ENCODE results near the gene RIC8B. TPM values are rescaled to one million over a fixed set of nuclear protein-coding genes. Genes with fewer than 3 reads are reported as not detected.

RIC8B gene
- total RNA-seq, 1 experiment from 2014 or later, result 29.0 TPM

DNA sequence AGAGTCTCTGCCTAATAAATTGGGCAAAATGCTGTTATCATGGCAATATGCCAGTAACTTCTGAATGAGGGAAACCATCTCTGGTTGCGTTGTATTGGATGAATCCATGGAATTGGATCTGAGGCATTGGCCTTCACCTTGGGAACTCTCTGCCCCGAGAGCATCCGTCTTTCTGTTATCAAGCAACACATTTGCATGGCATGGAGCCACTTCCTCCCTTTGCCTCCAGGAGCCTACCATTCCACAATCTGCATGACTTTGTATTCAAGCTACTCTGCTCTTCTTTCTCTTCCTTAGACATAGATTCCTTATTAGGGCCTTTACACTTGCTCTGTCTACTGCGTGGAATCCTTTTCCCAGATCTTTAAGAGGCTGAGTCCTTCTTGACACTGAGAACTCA is 57.2 kb downstream of the RIC8B start:
- Histone ChIP-seq H4K91ac (ENCODE audit: insufficient read length, low read depth, low read length) (no peak overlapping the region), H3K23ac (ENCODE audit: insufficient read length, low read depth, low read length) (no peak overlapping the region), H3K9ac (ENCODE audit: extremely low read depth, insufficient read length, low read length) (no peak overlapping the region), H2BK120ac (ENCODE audit: low read depth, low read length, poor library complexity, severe bottlenecking) (no peak overlapping the region), H3K27me3 (ENCODE audit: insufficient read depth, low read length) (no peaks in the 10 kb centered on the region), H3K23me2 (ENCODE audit: insufficient read length, low read depth, low read length, poor library complexity, severe bottlenecking) (no peaks in the 10 kb centered on the region), H3K9me3 (ENCODE audit: control insufficient read depth, low read depth, low read length) (no peaks in the 10 kb centered on the region), H3K79me2 (ENCODE audit: insufficient read depth, low read length) (no peaks in the 10 kb centered on the region), H2BK12ac (ENCODE audit: insufficient read length, low read depth, low read length) (no peak overlapping the region), H3T11ph (ENCODE audit: low read length) (no peak overlapping the region), H3K14ac (ENCODE audit: insufficient read depth, low read length) (no peak overlapping the region), H2BK20ac (ENCODE audit: low read depth, low read length, poor library complexity, severe bottlenecking) (no peak overlapping the region), H3K18ac (ENCODE audit: insufficient read length, low read depth, low read length) (no peak overlapping the region), H3K4ac (ENCODE audit: low read depth, low read length) (no peak overlapping the region), H3K4me1 (ENCODE audit: insufficient read depth, low read length) (peaks cover 4% of the 10 kb centered on the region), H2BK15ac (ENCODE audit: low read depth, low read length) (no peak overlapping the region), H3K4me2 (ENCODE audit: insufficient read depth, insufficient read length, low read length) (no peak overlapping the region), H3K27ac (ENCODE audit: insufficient read length, low read depth, low read length) (no peak overlapping the region), H2AFZ (ENCODE audit: low read length) (no peak overlapping the region), H3K79me1 (ENCODE audit: insufficient read depth, low read depth, low read length, poor library complexity, severe bottlenecking) (no peaks in the 10 kb centered on the region), H4K5ac (ENCODE audit: insufficient read length, low read depth, low read length) (no peak overlapping the region), H2AK5ac (ENCODE audit: insufficient read length, low read length) (no peak overlapping the region), H4K20me1 (ENCODE audit: control insufficient read depth, insufficient read depth, insufficient read length) (no peaks in the 10 kb centered on the region), H4K8ac (replicated peaks; ENCODE audit: insufficient read length, low read depth, low read length) (no peak overlapping the region), H3K56ac (ENCODE audit: insufficient read length, low read depth, low read length) (no peak overlapping the region), H2BK5ac (ENCODE audit: insufficient read length, low read length) (no peak overlapping the region)
- H3K9me3 Mint-ChIP-seq, result no peaks in the 10 kb centered on the region
- no peak overlapping the region for H3K4me3 Mint-ChIP-seq
- TF ChIP-seq, protein P1, sequence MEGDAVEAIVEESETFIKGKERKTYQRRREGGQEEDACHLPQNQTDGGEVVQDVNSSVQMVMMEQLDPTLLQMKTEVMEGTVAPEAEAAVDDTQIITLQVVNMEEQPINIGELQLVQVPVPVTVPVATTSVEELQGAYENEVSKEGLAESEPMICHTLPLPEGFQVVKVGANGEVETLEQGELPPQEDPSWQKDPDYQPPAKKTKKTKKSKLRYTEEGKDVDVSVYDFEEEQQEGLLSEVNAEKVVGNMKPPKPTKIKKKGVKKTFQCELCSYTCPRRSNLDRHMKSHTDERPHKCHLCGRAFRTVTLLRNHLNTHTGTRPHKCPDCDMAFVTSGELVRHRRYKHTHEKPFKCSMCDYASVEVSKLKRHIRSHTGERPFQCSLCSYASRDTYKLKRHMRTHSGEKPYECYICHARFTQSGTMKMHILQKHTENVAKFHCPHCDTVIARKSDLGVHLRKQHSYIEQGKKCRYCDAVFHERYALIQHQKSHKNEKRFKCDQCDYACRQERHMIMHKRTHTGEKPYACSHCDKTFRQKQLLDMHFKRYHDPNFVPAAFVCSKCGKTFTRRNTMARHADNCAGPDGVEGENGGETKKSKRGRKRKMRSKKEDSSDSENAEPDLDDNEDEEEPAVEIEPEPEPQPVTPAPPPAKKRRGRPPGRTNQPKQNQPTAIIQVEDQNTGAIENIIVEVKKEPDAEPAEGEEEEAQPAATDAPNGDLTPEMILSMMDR (conservative IDR thresholded peaks at IDR 0.05), result no peak
- peak overlapping the region in 1 of 3 experiments; percentile 91; a peak in 1 of 7 replicates for H3K27ac Mint-ChIP-seq
- peaks cover 1 to 6% (median 4%) of the 10 kb centered on the region in 3 experiments; a peak in 4 of 7 replicates for H3K36me3 Mint-ChIP-seq (ENCODE audit: insufficient read depth in 1 of 3, low read depth in 3 of 3)
- no peaks in the 10 kb centered on the region for H3K27me3 Mint-ChIP-seq (ENCODE audit: low read depth)
- peaks cover 13 to 14% of the 10 kb centered on the region in 2 experiments for H3K4me1 Mint-ChIP-seq
- no CpG with 5 or more reads among the region's 4 CpGs for WGBS (ENCODE audit: extremely low coverage, insufficient read length, low lambda C conversion rate)
- peak; percentile 51 for DNase-seq

Data from H9 (cell line).